MCF 10A (cell line): ENCODE data around the gene TAF4. TPM values are rescaled to one million over a fixed set of nuclear protein-coding genes. Genes with fewer than 3 reads are reported as not detected.

ENCODE experiments used
- BruUV-seq: library from RNA; stranded (reverse); fragments of 400-500 nt; replicated peaks from 2 replicates; lab custom pipeline; 2021; lab: Mats Ljungman, UMichigan
- CTCF ChIA-PET: fragments of 300-600 bp; sonication (Branson Sonifier 250); formaldehyde crosslinking; extraction: SDS; loops from one replicate; lab custom pipeline; 2021; ENCODE audit warnings: antibody characterized with exemption, inconsistent platforms; lab: Yijun Ruan, JAX
- POLR2A ChIA-PET: fragments of 300-600, 350-650 bp; sonication (Branson Sonifier 250); formaldehyde crosslinking; extraction: SDS; loops from one replicate; lab custom pipeline; 2020; ENCODE audit warnings: antibody characterized with exemption, inconsistent platforms; lab: Yijun Ruan, JAX
- DNase-seq: peaks from one replicate; pipeline ENCODE4 v3.0.0-alpha.2; 2018; ENCODE audit not compliant: unreplicated experiment
- H3K27ac Mint-ChIP-seq: one replicate; pipeline ENCODE4 v1.8.0; 2022; ENCODE audit warnings: mild to moderate bottlenecking, low read depth, mixed read lengths; ENCODE audit not compliant: unreplicated experiment
- H3K27me3 Mint-ChIP-seq: one replicate; pipeline ENCODE4 v1.8.0; 2022; ENCODE audit warnings: mixed read lengths; ENCODE audit not compliant: insufficient read depth, unreplicated experiment
- H3K36me3 Mint-ChIP-seq: one replicate; pipeline ENCODE4 v1.8.0; 2022; ENCODE audit warnings: mild to moderate bottlenecking, moderate library complexity, mixed read lengths; ENCODE audit not compliant: insufficient read depth, unreplicated experiment
- H3K4me1 Mint-ChIP-seq: one replicate; pipeline ENCODE4 v1.8.0; 2022; ENCODE audit warnings: mixed read lengths; ENCODE audit not compliant: insufficient read depth, unreplicated experiment
- H3K4me3 Mint-ChIP-seq: one replicate; pipeline ENCODE4 v1.8.0; 2022; ENCODE audit warnings: mild to moderate bottlenecking, moderate library complexity, mixed read lengths; ENCODE audit not compliant: unreplicated experiment
- H3K9me3 Mint-ChIP-seq: one replicate; pipeline ENCODE4 v1.8.0; 2022; ENCODE audit warnings: mixed read lengths; ENCODE audit not compliant: unreplicated experiment
- intact Hi-C: fragments of 100-400 bp; cut with micrococcal nuclease; formaldehyde crosslinking; loops from 2 replicates; pipeline ENCODE4 v1.14.1; 2022
- total RNA-seq: library from RNA; stranded (reverse); gene quantifications from 2 replicates; pipeline ENCODE4 v1.2.3, GENCODE V29; 2022
- TF ChIP-seq, protein P1 (sequence below): fragments of 200-600 bp; IDR thresholded peaks from one replicate; pipeline ENCODE4 v1.8.0; 2022; ENCODE audit warnings: antibody characterized with exemption, mild to moderate bottlenecking; ENCODE audit not compliant: unreplicated experiment

TAF4 gene
- total RNA-seq, 1 experiment from 2014 or later = 15.9 TPM

DNA sequence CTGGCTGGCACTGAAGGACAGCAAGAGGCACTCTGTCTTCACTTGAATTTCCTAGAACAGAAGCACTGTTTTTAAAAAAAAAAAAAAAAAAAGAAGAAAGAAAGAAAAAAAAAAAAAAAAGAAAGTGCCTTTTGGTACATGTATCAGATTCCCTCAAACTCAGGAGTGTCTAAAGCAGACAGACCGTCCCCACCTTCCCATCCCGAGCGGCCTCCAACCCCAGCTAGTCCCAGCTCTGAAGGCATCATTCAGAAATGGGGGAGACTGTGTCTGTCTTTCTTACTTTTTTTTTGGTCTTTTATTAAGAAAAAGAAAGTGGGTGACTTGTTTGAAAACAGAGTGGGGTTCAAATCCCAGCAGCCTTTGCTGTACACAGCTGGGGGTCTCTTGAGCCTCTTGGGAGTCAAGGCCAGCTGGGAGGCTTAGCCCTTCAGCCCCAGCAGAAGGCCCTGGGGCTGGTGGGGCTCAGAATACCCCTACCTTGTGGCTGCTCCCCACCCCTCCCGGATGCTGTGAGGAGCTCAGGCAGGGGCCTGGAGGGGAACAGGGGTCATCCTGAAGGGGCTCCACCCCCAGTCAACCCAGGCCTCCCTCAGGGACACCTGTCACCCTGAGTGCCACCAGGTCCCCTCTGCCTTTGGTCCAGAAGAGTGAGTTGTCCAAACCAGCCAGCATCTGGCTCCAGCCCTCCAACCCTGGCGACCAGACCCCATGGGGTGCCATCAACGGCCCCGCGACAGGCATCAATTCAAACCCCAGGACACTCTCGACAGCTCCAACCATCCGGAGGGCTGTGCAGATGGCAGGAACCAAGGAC is 128.3 kb downstream of the TAF4 start:
- Mint-ChIP-seq H3K27me3 (no peaks in the 10 kb centered on the region), H3K27ac (no peak overlapping the region), H3K36me3 (no peaks in the 10 kb centered on the region), H3K9me3 (no peaks in the 10 kb centered on the region), H3K4me3 (no peak overlapping the region), H3K4me1 (no peaks in the 10 kb centered on the region)
- ChIA-PET CTCF (no interaction called here), POLR2A (no interaction called here)
- intact Hi-C loops = no loop called here
- no peak for DNase-seq
- BruUV-seq = no TSS peak
- TF ChIP-seq, protein P1, sequence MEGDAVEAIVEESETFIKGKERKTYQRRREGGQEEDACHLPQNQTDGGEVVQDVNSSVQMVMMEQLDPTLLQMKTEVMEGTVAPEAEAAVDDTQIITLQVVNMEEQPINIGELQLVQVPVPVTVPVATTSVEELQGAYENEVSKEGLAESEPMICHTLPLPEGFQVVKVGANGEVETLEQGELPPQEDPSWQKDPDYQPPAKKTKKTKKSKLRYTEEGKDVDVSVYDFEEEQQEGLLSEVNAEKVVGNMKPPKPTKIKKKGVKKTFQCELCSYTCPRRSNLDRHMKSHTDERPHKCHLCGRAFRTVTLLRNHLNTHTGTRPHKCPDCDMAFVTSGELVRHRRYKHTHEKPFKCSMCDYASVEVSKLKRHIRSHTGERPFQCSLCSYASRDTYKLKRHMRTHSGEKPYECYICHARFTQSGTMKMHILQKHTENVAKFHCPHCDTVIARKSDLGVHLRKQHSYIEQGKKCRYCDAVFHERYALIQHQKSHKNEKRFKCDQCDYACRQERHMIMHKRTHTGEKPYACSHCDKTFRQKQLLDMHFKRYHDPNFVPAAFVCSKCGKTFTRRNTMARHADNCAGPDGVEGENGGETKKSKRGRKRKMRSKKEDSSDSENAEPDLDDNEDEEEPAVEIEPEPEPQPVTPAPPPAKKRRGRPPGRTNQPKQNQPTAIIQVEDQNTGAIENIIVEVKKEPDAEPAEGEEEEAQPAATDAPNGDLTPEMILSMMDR = no peak

DNA sequence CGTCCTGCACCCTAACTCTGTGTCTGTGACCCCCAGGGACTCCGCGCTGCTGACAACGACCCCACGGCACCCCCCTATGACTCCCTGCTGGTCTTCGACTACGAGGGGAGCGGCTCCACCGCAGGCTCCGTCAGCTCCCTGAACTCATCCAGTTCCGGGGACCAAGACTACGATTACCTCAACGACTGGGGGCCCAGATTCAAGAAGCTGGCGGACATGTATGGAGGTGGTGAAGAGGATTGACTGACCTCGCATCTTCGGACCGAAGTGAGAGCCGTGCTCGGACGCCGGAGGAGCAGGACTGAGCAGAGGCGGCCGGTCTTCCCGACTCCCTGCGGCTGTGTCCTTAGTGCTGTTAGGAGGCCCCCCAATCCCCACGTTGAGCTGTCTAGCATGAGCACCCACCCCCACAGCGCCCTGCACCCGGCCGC is 129.0 kb downstream of the TAF4 start:
- BruUV-seq = no TSS peak
- TF ChIP-seq, protein P1 = no peak
- no peaks in the 10 kb centered on the region for H3K9me3 Mint-ChIP-seq
- peaks cover 5% of the 10 kb centered on the region for H3K36me3 Mint-ChIP-seq
- H3K4me1 Mint-ChIP-seq = no peaks in the 10 kb centered on the region
- DNase-seq = no peak
- POLR2A ChIA-PET = interaction anchor here (0.6 kb wide), 1 partner anchor 237 kb away, joined by 7 read pairs; no protein-coding TSS in a partner anchor
- CTCF ChIA-PET = no interaction called here
- H3K4me3 Mint-ChIP-seq = no peak overlapping the region
- no peaks in the 10 kb centered on the region for H3K27me3 Mint-ChIP-seq
- intact Hi-C loops = no loop called here
- H3K27ac Mint-ChIP-seq = no peak overlapping the region

DNA sequence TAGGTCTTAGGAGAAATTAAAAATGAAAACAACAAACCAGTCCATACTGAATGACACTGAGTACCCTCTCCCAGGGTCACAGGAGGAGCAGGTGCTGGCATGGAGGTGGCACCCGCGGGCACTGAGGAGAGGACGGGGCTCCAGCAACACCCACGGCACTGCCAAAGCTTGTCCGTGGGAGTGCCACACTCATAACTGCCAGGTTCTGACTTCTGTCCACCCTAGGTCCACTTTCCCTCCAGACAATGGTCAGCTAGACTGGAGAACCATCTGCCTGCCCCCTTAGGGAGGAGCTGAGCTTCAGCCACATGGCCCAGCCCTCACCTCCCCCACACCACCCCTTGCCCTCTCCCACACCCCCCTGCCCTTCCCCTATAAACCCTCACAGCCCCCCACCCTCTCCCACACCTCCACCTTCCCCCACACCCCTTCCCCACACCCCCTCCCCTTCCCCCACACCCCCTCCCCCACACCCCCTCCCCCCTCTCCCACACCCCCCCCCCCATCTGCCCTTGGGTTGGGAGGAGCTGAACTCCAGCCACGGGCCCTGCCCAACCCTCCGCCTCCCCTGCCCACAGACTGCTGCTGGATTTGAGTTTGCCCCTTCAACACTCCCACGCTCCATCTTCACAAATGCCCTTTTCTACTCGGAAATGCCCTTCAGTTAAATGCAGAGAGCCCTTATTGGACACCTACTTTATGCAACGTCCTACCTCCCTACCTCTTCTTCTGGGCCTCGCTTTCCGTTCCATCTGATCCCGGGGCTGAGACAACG is 129.6 kb downstream of the TAF4 start:
- H3K4me3 Mint-ChIP-seq = no peak overlapping the region
- TF ChIP-seq, protein P1 = no peak
- CTCF ChIA-PET = no interaction called here
- H3K9me3 Mint-ChIP-seq = no peaks in the 10 kb centered on the region
- no peak overlapping the region for H3K27ac Mint-ChIP-seq
- DNase-seq = no peak
- H3K4me1 Mint-ChIP-seq = no peaks in the 10 kb centered on the region
- H3K27me3 Mint-ChIP-seq = no peaks in the 10 kb centered on the region
- intact Hi-C loops = no loop called here
- no TSS peak for BruUV-seq
- H3K36me3 Mint-ChIP-seq = peaks cover 5% of the 10 kb centered on the region
- POLR2A ChIA-PET = interaction anchor here (0.6 kb wide), 1 partner anchor 238 kb away, joined by 7 read pairs; no protein-coding TSS in a partner anchor
